Measurements from ENCODE around the gene CD68. TPM values are rescaled to one million over a fixed set of nuclear protein-coding genes. Genes with fewer than 3 reads are reported as not detected.

Gene CD68
- polyA plus RNA-seq, 3 donors = 642 to 884 (median 744) TPM

- Histone ChIP-seq H3K4me3 (replicated peaks in 1 of 3; ENCODE audit: low read depth in 2 of 3, low read length in 3 of 3) (peak overlapping the region; percentile 69 to 97 (median 80)), H3K9ac (ENCODE audit: insufficient read depth, low read length, poor library complexity, severe bottlenecking) (peak overlapping the region; percentile 93), H3K36me3 (replicated peaks in 1 of 2; ENCODE audit: control insufficient read depth in 1 of 2, insufficient read depth in 2 of 2, low read length in 2 of 2) (no peaks in the 10 kb centered on the region), H3K9me3 (replicated peaks in 1 of 2; ENCODE audit: control insufficient read depth in 1 of 2, insufficient read depth in 1 of 2, low read length in 2 of 2) (no peaks in the 10 kb centered on the region), H3K27ac (ENCODE audit: low read depth in 1 of 2, low read length in 2 of 2) (peak overlapping the region; percentile 87 to 94), H2AFZ (ENCODE audit: insufficient read depth, low read depth, low read length, poor library complexity, severe bottlenecking) (no peak overlapping the region), H4K20me1 (ENCODE audit: insufficient read depth, low read length) (no peaks in the 10 kb centered on the region), H3K27me3 (ENCODE audit: control insufficient read depth in 2 of 2, insufficient read depth in 2 of 2, low read length in 2 of 2) (no peaks in the 10 kb centered on the region), H3K4me1 (ENCODE audit: control insufficient read depth in 1 of 2, insufficient read depth in 2 of 2, low read length in 2 of 2) (peaks cover 19 to 22% of the 10 kb centered on the region in 2 donors), H3K79me2 (ENCODE audit: insufficient read depth, low read length) (peaks cover 13% of the 10 kb centered on the region), H3K4me2 (replicated peaks; ENCODE audit: extremely low read depth, low read length, poor library complexity, severe bottlenecking) (peak overlapping the region; percentile 97)
- H3K9me3 Mint-ChIP-seq = no peaks in the 10 kb centered on the region
- no peaks in the 10 kb centered on the region for H3K27me3 Mint-ChIP-seq (ENCODE audit: low read depth in 3 of 3)
- H3K4me3 Mint-ChIP-seq = peak overlapping the region; percentile 92 to 93
- WGBS (ENCODE audit: insufficient coverage) = 30% methylated on average over 4 of the region's 7 CpGs
- peaks cover 15% of the 10 kb centered on the region for H3K4me1 Mint-ChIP-seq
- intact Hi-C loops (cut with micrococcal nuclease) = loop anchor here (5.0 kb wide), 1 partner anchor 61 kb away; the partner anchor contains the start of genes TP53 (in 2 of the 2) and WRAP53 (in 2 of the 2)
- peak overlapping the region; percentile 93 to 97 (median 95) for H3K27ac Mint-ChIP-seq
- DNase-seq = peak; percentile 74 to 80 (median 79)
- H3K36me3 Mint-ChIP-seq = peaks cover 3 to 14% of the 10 kb centered on the region in 2 donors
- no peak for TF ChIP-seq CTCF (IDR thresholded peaks at IDR 0.05)
Observed at GRCh38 chr17:7626307-7626706, 46.9 kb downstream of the CD68 start.

GRCh38 chr17:7626956-7627249, 47.5 kb downstream of the CD68 start:
- peak overlapping the region; percentile 97 for H3K4me2 ChIP-seq (replicated peaks; ENCODE audit: extremely low read depth, low read length, poor library complexity, severe bottlenecking)
- H3K9me3 ChIP-seq (replicated peaks in 1 of 2; ENCODE audit: control insufficient read depth in 1 of 2, insufficient read depth in 1 of 2, low read length in 2 of 2) = no peaks in the 10 kb centered on the region
- H3K36me3 ChIP-seq (replicated peaks in 1 of 2; ENCODE audit: control insufficient read depth in 1 of 2, insufficient read depth in 2 of 2, low read length in 2 of 2) = no peaks in the 10 kb centered on the region
- H2AFZ ChIP-seq (ENCODE audit: insufficient read depth, low read depth, low read length, poor library complexity, severe bottlenecking) = peak overlapping the region; percentile 66
- Mint-ChIP-seq H3K4me3 (peak overlapping the region; percentile 92 to 93), H3K9me3 (peaks cover 0 to 2% (median 0%) of the 10 kb centered on the region in 7 donors), H3K27ac (peak overlapping the region; percentile 93 to 97 (median 95)), H3K36me3 (peaks cover 3 to 14% of the 10 kb centered on the region in 2 donors), H3K4me1 (peaks cover 15% of the 10 kb centered on the region), H3K27me3 (ENCODE audit: low read depth in 3 of 3) (no peaks in the 10 kb centered on the region)
- H3K27me3 ChIP-seq (ENCODE audit: control insufficient read depth in 2 of 2, insufficient read depth in 2 of 2, low read length in 2 of 2) = no peaks in the 10 kb centered on the region
- H3K4me1 ChIP-seq (ENCODE audit: control insufficient read depth in 1 of 2, insufficient read depth in 2 of 2, low read length in 2 of 2) = peaks cover 19 to 22% of the 10 kb centered on the region in 2 donors
- H3K79me2 ChIP-seq (ENCODE audit: insufficient read depth, low read length) = peaks cover 13% of the 10 kb centered on the region
- H3K4me3 ChIP-seq (replicated peaks in 1 of 3; ENCODE audit: low read depth in 2 of 3, low read length in 3 of 3) = peak overlapping the region; percentile 69 to 97 (median 80)
- TF ChIP-seq CTCF (IDR thresholded peaks at IDR 0.05) = no peak
- no peaks in the 10 kb centered on the region for H4K20me1 ChIP-seq (ENCODE audit: insufficient read depth, low read length)
- intact Hi-C loops (cut with micrococcal nuclease) = loop anchor here (5.0 kb wide), 1 partner anchor 60 kb away; the partner anchor contains the start of genes TP53 (in 2 of the 2) and WRAP53 (in 2 of the 2)
- H3K9ac ChIP-seq (ENCODE audit: insufficient read depth, low read length, poor library complexity, severe bottlenecking) = peak overlapping the region; percentile 93
- no peak for DNase-seq
- peak overlapping the region; percentile 87 to 94 for H3K27ac ChIP-seq (ENCODE audit: low read depth in 1 of 2, low read length in 2 of 2)
- 50% methylated on average over 1 of the region's 6 CpGs for WGBS (ENCODE audit: insufficient coverage)

Measured in CD14-positive monocyte (primary cell).